Measurements from ENCODE around the gene SPDEF. TPM values are rescaled to one million over a fixed set of nuclear protein-coding genes. Genes with fewer than 3 reads are reported as not detected.

Gene SPDEF
- total RNA-seq, 1 donor from 2014 or later = 0.12 TPM

- Mint-ChIP-seq H3K9me3 (no peaks in the 10 kb centered on the region), H3K36me3 (ENCODE audit: low read depth) (no peaks in the 10 kb centered on the region), H3K27ac (ENCODE audit: unreplicated experiment) (peak overlapping the region; percentile 37), H3K4me1 (no peaks in the 10 kb centered on the region), H3K27me3 (ENCODE audit: low read depth) (no peaks in the 10 kb centered on the region), H3K4me3 (no peak overlapping the region)
- no peak for TF ChIP-seq CTCF (conservative IDR thresholded peaks at IDR 0.05)
- DNase-seq (ENCODE audit: low read depth, low spot score) = no peak
These were observed 17.5 kb downstream of the SPDEF start for GRCh38 chr6:34538581-34538980.

- DNase-seq (ENCODE audit: low read depth, low spot score) = no peak
- H3K4me3 Mint-ChIP-seq = no peak overlapping the region
- H3K4me1 Mint-ChIP-seq = no peaks in the 10 kb centered on the region
- no peaks in the 10 kb centered on the region for H3K36me3 Mint-ChIP-seq (ENCODE audit: low read depth)
- H3K27ac Mint-ChIP-seq (ENCODE audit: unreplicated experiment) = no peak overlapping the region
- H3K9me3 Mint-ChIP-seq = no peaks in the 10 kb centered on the region
- TF ChIP-seq CTCF (conservative IDR thresholded peaks at IDR 0.05) = no peak
- no peaks in the 10 kb centered on the region for H3K27me3 Mint-ChIP-seq (ENCODE audit: low read depth)
These were observed 18.1 kb downstream of the SPDEF start for GRCh38 chr6:34537922-34538550.

- no peak for DNase-seq (ENCODE audit: low read depth, low spot score)
- no peaks in the 10 kb centered on the region for H3K36me3 Mint-ChIP-seq (ENCODE audit: low read depth)
- no peak for TF ChIP-seq CTCF (conservative IDR thresholded peaks at IDR 0.05)
- H3K9me3 Mint-ChIP-seq = no peaks in the 10 kb centered on the region
- H3K4me3 Mint-ChIP-seq = no peak overlapping the region
- no peaks in the 10 kb centered on the region for H3K27me3 Mint-ChIP-seq (ENCODE audit: low read depth)
- H3K4me1 Mint-ChIP-seq = no peaks in the 10 kb centered on the region
- no peak overlapping the region for H3K27ac Mint-ChIP-seq (ENCODE audit: unreplicated experiment)
These were observed 18.9 kb downstream of the SPDEF start for GRCh38 chr6:34536959-34537848.

- Mint-ChIP-seq H3K4me1 (no peaks in the 10 kb centered on the region), H3K36me3 (ENCODE audit: low read depth) (no peaks in the 10 kb centered on the region), H3K27ac (ENCODE audit: unreplicated experiment) (no peak overlapping the region), H3K4me3 (no peak overlapping the region), H3K27me3 (ENCODE audit: low read depth) (no peaks in the 10 kb centered on the region), H3K9me3 (no peaks in the 10 kb centered on the region)
- DNase-seq (ENCODE audit: low read depth, low spot score) = no peak
- TF ChIP-seq CTCF (conservative IDR thresholded peaks at IDR 0.05) = no peak
These were observed 19.7 kb downstream of the SPDEF start for GRCh38 chr6:34536251-34536958.

- Mint-ChIP-seq H3K27me3 (ENCODE audit: low read depth) (no peaks in the 10 kb centered on the region), H3K36me3 (ENCODE audit: low read depth) (no peaks in the 10 kb centered on the region), H3K4me1 (no peaks in the 10 kb centered on the region), H3K4me3 (no peak overlapping the region), H3K27ac (ENCODE audit: unreplicated experiment) (no peak overlapping the region), H3K9me3 (no peaks in the 10 kb centered on the region)
- TF ChIP-seq CTCF (conservative IDR thresholded peaks at IDR 0.05) = no peak
- DNase-seq (ENCODE audit: low read depth, low spot score) = no peak
These were observed 20.5 kb downstream of the SPDEF start for GRCh38 chr6:34535646-34536045.
